HUES64 (cell line): Measurements from ENCODE around the gene NAA80.
"Not testable (repeated sequence)": the region's sequence is repeated elsewhere in the genome, so short reads cannot be mapped to it uniquely, and the experiment has no call there.

Source experiments
- H3K27ac ChIP-seq: 2 replicates; pipeline ENCODE4 v1.7.0; 2013; ENCODE audit warnings: low read depth, low read length, inconsistent platforms
- H3K27me3 ChIP-seq: 2 replicates; pipeline ENCODE4 v1.6.1; 2013; ENCODE audit warnings: mild to moderate bottlenecking, low read length; ENCODE audit not compliant: insufficient read depth
- H3K36me3 ChIP-seq: 2 replicates; pipeline ENCODE4 v1.6.1; 2013; ENCODE audit warnings: mild to moderate bottlenecking, low read length; ENCODE audit not compliant: insufficient read depth
- H3K4me1 ChIP-seq: 2 replicates; pipeline ENCODE4 v1.6.1; 2013; ENCODE audit warnings: mild to moderate bottlenecking, low read length, moderate library complexity; ENCODE audit not compliant: insufficient read depth
- H3K4me3 ChIP-seq: 2 replicates; pipeline ENCODE4 v1.5.1; 2013; ENCODE audit warnings: mild to moderate bottlenecking, low read length, moderate library complexity
- H3K9ac ChIP-seq: 2 replicates; pipeline ENCODE4 v1.6.1; 2013; ENCODE audit warnings: mild to moderate bottlenecking, low read depth, low read length
- H3K9me3 ChIP-seq: 2 replicates; pipeline ENCODE4 v1.6.1; 2013; ENCODE audit warnings: low read depth, low read length; ENCODE audit not compliant: insufficient read depth
- WGBS: fragments of 150-250, 120-280 bp; methylation state at CpG from one replicate; pipeline ENCODE4 v1.1.7; 2013; ENCODE audit warnings: missing lambda C conversion rate; 5-methylcytosine and 5-hydroxymethylcytosine counted together

The NAA80 gene

GRCh38 chr3:50266017-50266416 lies 33.2 kb downstream of the NAA80 start:
- no peaks in the 10 kb centered on the region; the same call in 1 of the 2 replicates for H3K27me3 ChIP-seq
- H3K27ac ChIP-seq = no peak overlapping the region
- 88% methylated on average over 6 of the region's 6 CpGs for whole genome bisulfite sequencing
- no peak overlapping the region for H3K9ac ChIP-seq
- no peak overlapping the region for H3K4me3 ChIP-seq
- no peaks in the 10 kb centered on the region for H3K9me3 ChIP-seq
- H3K36me3 ChIP-seq = no peaks in the 10 kb centered on the region
- peaks cover 44% of the 10 kb centered on the region for H3K4me1 ChIP-seq

DNA sequence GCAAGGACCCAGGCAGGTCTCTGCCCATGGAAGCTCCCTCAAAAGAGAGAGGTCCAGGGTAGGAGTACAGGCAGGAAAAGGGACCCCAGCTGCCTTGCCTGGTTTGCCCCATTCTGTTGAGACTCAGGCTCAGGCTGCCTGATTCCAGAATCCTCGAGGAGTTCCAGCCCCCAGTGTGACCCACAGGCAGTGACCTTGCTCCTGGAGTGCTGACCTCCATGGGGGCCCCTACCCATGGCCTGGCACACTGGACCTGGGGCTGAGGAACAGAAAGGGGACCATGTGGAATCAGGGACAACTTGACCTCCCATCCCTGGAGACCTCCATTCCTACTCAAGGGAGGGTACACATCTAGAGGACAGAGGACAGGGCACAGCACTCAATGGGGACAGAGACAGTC lies 33.6 kb downstream of the NAA80 start:
- Histone ChIP-seq H3K9me3 (no peaks in the 10 kb centered on the region), H3K4me1 (peaks cover 49% of the 10 kb centered on the region), H3K36me3 (no peaks in the 10 kb centered on the region), H3K9ac (no peak overlapping the region), H3K27me3 (no peaks in the 10 kb centered on the region; the same call in 1 of the 2 replicates), H3K4me3 (no peak overlapping the region), H3K27ac (peak overlapping the region; percentile 89)
- WGBS = 91% methylated on average over 1 of the region's 1 CpG

GRCh38 chr3:50264964-50265485 lies 34.2 kb downstream of the NAA80 start:
- Histone ChIP-seq H3K36me3 (no peaks in the 10 kb centered on the region), H3K9ac (no peak overlapping the region), H3K4me1 (peaks cover 49% of the 10 kb centered on the region), H3K4me3 (no peak overlapping the region), H3K27ac (peak overlapping the region; percentile 89), H3K27me3 (no peaks in the 10 kb centered on the region; the same call in 1 of the 2 replicates), H3K9me3 (no peaks in the 10 kb centered on the region)
- 62% methylated on average over 7 of the region's 7 CpGs for whole genome bisulfite sequencing

- Histone ChIP-seq H3K36me3 (no peaks in the 10 kb centered on the region), H3K27me3 (no peaks in the 10 kb centered on the region), H3K27ac (peak overlapping the region; percentile 91), H3K4me1 (peaks cover 44% of the 10 kb centered on the region), H3K4me3 (0 out of 2 replicates have a peak overlapping the region, but pooled peaks have one; percentile 1), H3K9me3 (no peaks in the 10 kb centered on the region), H3K9ac (peak overlapping the region; percentile 71)
- 1% methylated on average over 5 of the region's 7 CpGs for WGBS
Measured at GRCh38 chr3:50264383-50264963, 34.7 kb downstream of the NAA80 start.

DNA sequence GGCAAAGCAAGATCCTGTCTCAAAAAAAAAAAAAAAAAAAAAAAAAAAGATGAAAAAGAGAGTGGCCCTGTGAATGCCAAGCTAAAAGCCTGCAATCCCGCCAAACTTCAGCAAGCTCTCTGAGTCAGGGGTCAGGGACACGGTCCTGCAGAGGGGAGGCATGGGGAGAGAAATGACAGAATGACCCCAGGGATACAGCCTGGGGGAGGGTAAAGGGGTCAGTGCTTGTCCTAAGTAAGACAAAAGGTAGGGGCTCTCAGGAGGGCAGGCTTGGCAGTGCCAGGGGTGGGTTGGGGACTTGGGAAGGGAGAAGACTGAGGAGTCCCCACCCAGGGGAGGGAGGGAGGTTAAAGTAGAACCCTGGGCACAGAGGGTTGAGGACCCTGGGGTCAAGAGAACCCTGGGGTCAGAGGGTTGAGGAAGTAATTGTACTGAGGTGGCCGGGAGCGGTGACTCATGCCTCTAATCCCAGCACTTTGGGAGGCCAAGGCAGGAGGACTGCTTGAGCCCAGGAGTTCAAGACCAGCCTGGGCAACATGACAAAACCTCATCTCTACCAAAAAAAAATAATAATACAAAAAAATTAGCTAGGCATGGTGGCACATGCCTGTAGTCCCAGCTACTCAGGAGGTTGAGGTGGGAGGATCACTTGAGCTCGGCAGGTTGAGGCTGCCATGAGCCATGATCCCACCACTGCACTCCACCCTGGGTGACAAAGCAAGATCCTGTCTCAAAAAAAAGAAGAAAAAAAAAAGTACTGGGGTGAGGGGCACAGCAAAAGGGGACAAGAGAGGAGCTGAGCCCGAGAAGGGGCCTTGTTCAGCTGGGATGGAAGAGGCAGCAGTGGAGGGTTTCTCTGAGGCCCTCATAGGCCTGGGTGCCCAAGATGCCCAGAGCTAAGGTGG lies 35.5 kb downstream of the NAA80 start:
- Histone ChIP-seq H3K36me3 (no peaks in the 10 kb centered on the region), H3K9ac (peak overlapping the region; percentile 71), H3K4me1 (peaks cover 40% of the 10 kb centered on the region), H3K9me3 (no peaks in the 10 kb centered on the region), H3K27ac (peak overlapping the region; percentile 91), H3K27me3 (no peaks in the 10 kb centered on the region), H3K4me3 (0 out of 2 replicates have a peak overlapping the region, but pooled peaks have one; percentile 1)
- 72% methylated on average over 6 of the region's 6 CpGs for WGBS

DNA sequence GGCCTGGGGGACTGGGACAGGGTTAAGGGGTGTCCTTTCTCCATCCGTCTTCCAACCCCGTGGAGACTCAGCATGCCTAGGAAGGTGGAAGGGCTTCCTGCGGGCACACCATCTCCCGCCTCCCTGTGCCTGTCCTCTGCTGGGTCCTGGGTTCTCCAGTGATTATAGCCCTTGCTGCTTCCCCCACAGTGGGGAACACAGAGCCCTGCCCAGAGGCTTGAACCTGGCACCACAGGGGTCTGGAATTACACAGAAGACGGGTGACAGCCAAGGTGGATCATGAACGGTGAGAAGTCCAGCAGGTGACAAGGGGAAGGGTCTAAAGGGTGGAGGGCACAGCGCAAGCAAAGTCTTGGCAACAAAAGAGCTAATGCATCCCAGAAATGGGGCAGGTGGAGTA lies 36.4 kb downstream of the NAA80 start:
- no peak overlapping the region for H3K4me3 ChIP-seq
- H3K27me3 ChIP-seq = no peaks in the 10 kb centered on the region
- no peaks in the 10 kb centered on the region for H3K9me3 ChIP-seq
- peaks cover 38% of the 10 kb centered on the region for H3K4me1 ChIP-seq
- 90% methylated on average over 7 of the region's 7 CpGs for WGBS
- H3K27ac ChIP-seq = no peak overlapping the region
- H3K9ac ChIP-seq = no peak overlapping the region
- peaks cover 9% of the 10 kb centered on the region for H3K36me3 ChIP-seq

DNA sequence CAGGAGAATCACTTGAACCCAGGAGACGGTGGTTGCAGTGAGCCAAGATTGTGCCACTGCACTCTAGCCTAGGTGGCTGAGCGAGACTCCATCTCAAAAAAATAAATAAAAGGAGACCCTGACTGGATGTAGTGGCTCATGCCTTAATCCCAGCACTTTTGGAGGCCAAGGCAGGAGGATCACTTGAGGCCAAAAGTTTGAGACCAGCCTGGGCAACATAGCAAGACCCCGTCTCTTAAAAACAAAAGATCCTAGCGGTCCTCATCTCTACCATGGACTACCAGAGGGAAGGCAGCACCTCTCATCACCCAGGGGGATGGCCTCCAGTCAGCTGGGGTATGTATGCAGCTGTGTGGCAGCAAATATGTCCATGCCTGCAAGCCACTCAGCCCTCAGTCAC lies 37.0 kb downstream of the NAA80 start:
- WGBS = over 99% methylated on average over 4 of the region's 4 CpGs
- not testable (repeated sequence) for H3K9ac ChIP-seq, H3K9me3 ChIP-seq, H3K4me3 ChIP-seq, H3K27me3 ChIP-seq, H3K27ac ChIP-seq
- H3K36me3 ChIP-seq = peaks cover 14% of the 10 kb centered on the region
- peaks cover 34% of the 10 kb centered on the region for H3K4me1 ChIP-seq

GRCh38 chr3:50261505-50261904 lies 37.7 kb downstream of the NAA80 start:
- Histone ChIP-seq H3K4me3 (no peak overlapping the region), H3K27me3 (no peaks in the 10 kb centered on the region), H3K9ac (no peak overlapping the region), H3K27ac (no peak overlapping the region), H3K36me3 (peaks cover 21% of the 10 kb centered on the region), H3K4me1 (peaks cover 27% of the 10 kb centered on the region), H3K9me3 (no peaks in the 10 kb centered on the region)
- 79% methylated on average over 2 of the region's 2 CpGs for WGBS

DNA sequence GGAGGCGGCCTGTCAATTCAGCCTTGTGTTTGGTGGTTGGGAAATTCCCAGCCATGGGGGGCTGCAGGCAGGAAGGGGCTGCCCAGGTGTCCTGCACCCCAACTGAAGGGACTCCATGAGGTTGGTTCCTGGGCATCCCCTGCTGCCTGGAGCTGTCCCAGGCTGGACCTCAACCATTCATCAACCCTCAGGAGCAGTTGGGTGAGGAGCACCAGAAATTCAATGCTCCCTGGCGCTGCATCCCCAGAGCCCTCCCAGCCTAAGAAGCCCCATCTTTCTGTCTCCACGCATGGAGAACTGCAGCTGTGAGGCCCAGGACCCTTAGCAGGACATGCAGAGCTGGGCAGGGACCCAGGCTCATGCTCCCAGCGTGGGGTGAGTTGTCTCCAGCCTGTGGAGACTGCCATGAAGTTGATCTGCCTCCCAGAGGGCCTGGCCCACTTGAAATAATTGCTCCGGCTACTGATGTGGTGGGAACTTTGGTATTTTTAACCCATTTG lies 38.2 kb downstream of the NAA80 start:
- peak overlapping the region; percentile 48; the same call in 1 of the 2 replicates for H3K4me3 ChIP-seq
- no peaks in the 10 kb centered on the region for H3K9me3 ChIP-seq
- H3K36me3 ChIP-seq = peaks cover 26% of the 10 kb centered on the region
- WGBS = 79% methylated on average over 5 of the region's 5 CpGs
- peaks cover 26% of the 10 kb centered on the region for H3K4me1 ChIP-seq
- peak overlapping the region; percentile 94 for H3K27ac ChIP-seq
- H3K27me3 ChIP-seq = no peaks in the 10 kb centered on the region
- peak overlapping the region; percentile 84 for H3K9ac ChIP-seq

GRCh38 chr3:50260027-50260941 lies 38.9 kb downstream of the NAA80 start:
- peak overlapping the region; percentile 48 for H3K4me3 ChIP-seq
- WGBS = 3% methylated on average over 70 of the region's 70 CpGs
- peak overlapping the region; percentile 84 for H3K9ac ChIP-seq
- peaks cover 26% of the 10 kb centered on the region for H3K4me1 ChIP-seq
- no peaks in the 10 kb centered on the region for H3K9me3 ChIP-seq
- H3K27ac ChIP-seq = peak overlapping the region; percentile 94
- H3K36me3 ChIP-seq = peaks cover 28% of the 10 kb centered on the region
- no peaks in the 10 kb centered on the region for H3K27me3 ChIP-seq
